ENCODE results near the gene ZBTB7C.

The ZBTB7C gene

GRCh38 chr18:48355276-48356115 is 53.7 kb downstream of the ZBTB7C start:
- DNase-seq (ENCODE audit: low read depth, low spot score), result no peak

GRCh38 chr18:48354746-48355260 is 54.4 kb downstream of the ZBTB7C start:
- DNase-seq (ENCODE audit: low read depth, low spot score), result no peak

GRCh38 chr18:48352051-48352755 is 57.0 kb downstream of the ZBTB7C start:
- DNase-seq (ENCODE audit: low read depth, low spot score), result no peak

- DNase-seq (ENCODE audit: low read depth, low spot score), result no peak
Measured at GRCh38 chr18:48351216-48352050, 57.8 kb downstream of the ZBTB7C start.

- no peak for DNase-seq (ENCODE audit: low read depth, low spot score)
Measured at GRCh38 chr18:48348739-48349138, 60.4 kb downstream of the ZBTB7C start.

GRCh38 chr18:48347756-48348326 is 61.3 kb downstream of the ZBTB7C start:
- no peak for DNase-seq (ENCODE audit: low read depth, low spot score)

GRCh38 chr18:48345596-48345995 is 63.6 kb downstream of the ZBTB7C start:
- DNase-seq (ENCODE audit: low read depth, low spot score), result no peak

- no peak for DNase-seq (ENCODE audit: low read depth, low spot score)
Measured at GRCh38 chr18:48342581-48342980, 66.6 kb downstream of the ZBTB7C start.

GRCh38 chr18:48342125-48342524 is 67.1 kb downstream of the ZBTB7C start:
- DNase-seq (ENCODE audit: low read depth, low spot score), result no peak

- no peak for DNase-seq (ENCODE audit: low read depth, low spot score)
Measured at GRCh38 chr18:48340560-48340959, 68.6 kb downstream of the ZBTB7C start.

GRCh38 chr18:48339692-48340091 is 69.5 kb downstream of the ZBTB7C start:
- no peak for DNase-seq (ENCODE audit: low read depth, low spot score)

- DNase-seq (ENCODE audit: low read depth, low spot score), result no peak
Measured at GRCh38 chr18:48338915-48339314, 70.3 kb downstream of the ZBTB7C start.

GRCh38 chr18:48337053-48337452 is 72.1 kb downstream of the ZBTB7C start:
- DNase-seq (ENCODE audit: low read depth, low spot score), result no peak

GRCh38 chr18:48336332-48336731 is 72.9 kb downstream of the ZBTB7C start:
- DNase-seq (ENCODE audit: low read depth, low spot score), result no peak

GRCh38 chr18:48335829-48336228 is 73.4 kb downstream of the ZBTB7C start:
- no peak for DNase-seq (ENCODE audit: low read depth, low spot score)

GRCh38 chr18:48334845-48335244 is 74.3 kb downstream of the ZBTB7C start:
- no peak for DNase-seq (ENCODE audit: low read depth, low spot score)

GRCh38 chr18:48333563-48333962 is 75.6 kb downstream of the ZBTB7C start:
- no peak for DNase-seq (ENCODE audit: low read depth, low spot score)

- no peak for DNase-seq (ENCODE audit: low read depth, low spot score)
Measured at GRCh38 chr18:48330016-48330991, 78.9 kb downstream of the ZBTB7C start.

- DNase-seq (ENCODE audit: low read depth, low spot score), result no peak
Measured at GRCh38 chr18:48328473-48329210, 80.5 kb downstream of the ZBTB7C start.

Data from iPS DF 19.7 (cell line).